ENCODE data around the gene RPE. TPM values are rescaled to one million over a fixed set of nuclear protein-coding genes. Genes with fewer than 3 reads are reported as not detected.

The RPE gene
- total RNA-seq, 2 experiments from 2014 or later, result 38.1 to 49.2 TPM

GRCh38 chr2:210009896-210010295, 7.5 kb downstream of the RPE start:
- POLR2A ChIA-PET, result no interaction called here

GRCh38 chr2:210020138-210020537, 17.7 kb downstream of the RPE start:
- no peak overlapping the region for H3K27ac Mint-ChIP-seq
- ChIA-PET POLR2A (no interaction called here), CTCF (no interaction called here)
- no peaks in the 10 kb centered on the region for H3K9me3 Mint-ChIP-seq
- no peaks in the 10 kb centered on the region for H3K27me3 Mint-ChIP-seq
- H3K4me3 Mint-ChIP-seq, result no peak overlapping the region
- peaks cover 4% of the 10 kb centered on the region for H3K4me1 Mint-ChIP-seq
- DNase-seq, result no peak
- peaks cover 51% of the 10 kb centered on the region for H3K36me3 Mint-ChIP-seq (ENCODE audit: low read depth)

More at GRCh38 chr2:210009896-210010295, 7.5 kb downstream of the RPE start:
- no peak overlapping the region for H3K4me3 Mint-ChIP-seq
- no peaks in the 10 kb centered on the region for H3K27me3 Mint-ChIP-seq
- DNase-seq, result no peak
- CTCF ChIA-PET, result no interaction called here
- H3K36me3 Mint-ChIP-seq (ENCODE audit: low read depth), result peaks cover 44% of the 10 kb centered on the region
- H3K27ac Mint-ChIP-seq, result no peak overlapping the region
- H3K4me1 Mint-ChIP-seq, result peaks cover 36% of the 10 kb centered on the region
- no peaks in the 10 kb centered on the region for H3K9me3 Mint-ChIP-seq

GRCh38 chr2:210022824-210023223, 20.4 kb downstream of the RPE start:
- H3K9me3 Mint-ChIP-seq, result no peaks in the 10 kb centered on the region
- no peaks in the 10 kb centered on the region for H3K4me1 Mint-ChIP-seq
- peaks cover 41% of the 10 kb centered on the region for H3K36me3 Mint-ChIP-seq (ENCODE audit: low read depth)
- POLR2A ChIA-PET, result no interaction called here
- H3K27me3 Mint-ChIP-seq, result no peaks in the 10 kb centered on the region
- no peak overlapping the region for H3K27ac Mint-ChIP-seq
- DNase-seq, result no peak
- H3K4me3 Mint-ChIP-seq, result no peak overlapping the region
- CTCF ChIA-PET, result no interaction called here

GRCh38 chr2:210027608-210028007, 25.2 kb downstream of the RPE start:
- Mint-ChIP-seq H3K27me3 (no peaks in the 10 kb centered on the region), H3K36me3 (ENCODE audit: low read depth) (peaks cover 33% of the 10 kb centered on the region), H3K4me3 (no peak overlapping the region), H3K27ac (no peak overlapping the region), H3K4me1 (no peaks in the 10 kb centered on the region), H3K9me3 (no peaks in the 10 kb centered on the region)
- POLR2A ChIA-PET, result no interaction called here
- DNase-seq, result no peak
- CTCF ChIA-PET, result no interaction called here

GRCh38 chr2:210028178-210028577, 25.7 kb downstream of the RPE start:
- Mint-ChIP-seq H3K36me3 (ENCODE audit: low read depth) (peaks cover 30% of the 10 kb centered on the region), H3K4me3 (no peak overlapping the region), H3K9me3 (no peaks in the 10 kb centered on the region), H3K4me1 (no peaks in the 10 kb centered on the region), H3K27ac (no peak overlapping the region), H3K27me3 (no peaks in the 10 kb centered on the region)
- no peak for DNase-seq
- POLR2A ChIA-PET, result no interaction called here
- CTCF ChIA-PET, result no interaction called here

- POLR2A ChIA-PET, result no interaction called here
- H3K9me3 Mint-ChIP-seq, result no peaks in the 10 kb centered on the region
- H3K4me3 Mint-ChIP-seq, result no peak overlapping the region
- CTCF ChIA-PET, result interaction anchor here (1.5 kb wide), 1 partner anchor 27 kb away, joined by 3 read pairs; no protein-coding TSS in a partner anchor
- no peaks in the 10 kb centered on the region for H3K4me1 Mint-ChIP-seq
- peaks cover 12% of the 10 kb centered on the region for H3K36me3 Mint-ChIP-seq (ENCODE audit: low read depth)
- DNase-seq, result no peak
- H3K27ac Mint-ChIP-seq, result no peak overlapping the region
- no peaks in the 10 kb centered on the region for H3K27me3 Mint-ChIP-seq
Measured at GRCh38 chr2:210034087-210034683, 31.7 kb downstream of the RPE start.

- CTCF ChIA-PET, result no interaction called here
- Mint-ChIP-seq H3K36me3 (ENCODE audit: low read depth) (peaks cover 12% of the 10 kb centered on the region), H3K4me1 (no peaks in the 10 kb centered on the region), H3K4me3 (no peak overlapping the region), H3K9me3 (no peaks in the 10 kb centered on the region), H3K27ac (no peak overlapping the region), H3K27me3 (no peaks in the 10 kb centered on the region)
- DNase-seq, result no peak
- POLR2A ChIA-PET, result no interaction called here
Measured at GRCh38 chr2:210035679-210036078, 33.2 kb downstream of the RPE start.

GRCh38 chr2:210038078-210038477, 35.6 kb downstream of the RPE start:
- ChIA-PET CTCF (no interaction called here), POLR2A (no interaction called here)
- Mint-ChIP-seq H3K36me3 (ENCODE audit: low read depth) (peaks cover 2% of the 10 kb centered on the region), H3K27ac (no peak overlapping the region), H3K4me1 (no peaks in the 10 kb centered on the region), H3K4me3 (no peak overlapping the region), H3K9me3 (no peaks in the 10 kb centered on the region), H3K27me3 (no peaks in the 10 kb centered on the region)
- no peak for DNase-seq

- H3K4me1 Mint-ChIP-seq, result no peaks in the 10 kb centered on the region
- peaks cover 17% of the 10 kb centered on the region for H3K36me3 Mint-ChIP-seq (ENCODE audit: low read depth)
- POLR2A ChIA-PET, result no interaction called here
- no peak for DNase-seq
- no peak overlapping the region for H3K27ac Mint-ChIP-seq
- CTCF ChIA-PET, result no interaction called here
- H3K9me3 Mint-ChIP-seq, result no peaks in the 10 kb centered on the region
- no peak overlapping the region for H3K4me3 Mint-ChIP-seq
- H3K27me3 Mint-ChIP-seq, result no peaks in the 10 kb centered on the region
Measured at GRCh38 chr2:210046851-210047500, 44.5 kb downstream of the RPE start.

- ChIA-PET POLR2A (no interaction called here), CTCF (interaction anchor here (0.7 kb wide), 1 partner anchor 30 kb away, joined by 3 read pairs; no protein-coding TSS in a partner anchor)
Measured at GRCh38 chr2:210049831-210050230, 47.4 kb downstream of the RPE start.

GRCh38 chr2:210050885-210051284, 48.4 kb downstream of the RPE start:
- no peaks in the 10 kb centered on the region for H3K27me3 Mint-ChIP-seq
- ChIA-PET POLR2A (no interaction called here), CTCF (no interaction called here)
- H3K36me3 Mint-ChIP-seq (ENCODE audit: low read depth), result peaks cover 19% of the 10 kb centered on the region
- no peaks in the 10 kb centered on the region for H3K4me1 Mint-ChIP-seq
- H3K9me3 Mint-ChIP-seq, result peaks cover 11% of the 10 kb centered on the region
- H3K27ac Mint-ChIP-seq, result no peak overlapping the region
- no peak for DNase-seq
- H3K4me3 Mint-ChIP-seq, result no peak overlapping the region

More at GRCh38 chr2:210049831-210050230, 47.4 kb downstream of the RPE start:
- Mint-ChIP-seq H3K9me3 (peaks cover 3% of the 10 kb centered on the region), H3K4me1 (no peaks in the 10 kb centered on the region), H3K27ac (no peak overlapping the region), H3K4me3 (no peak overlapping the region), H3K27me3 (no peaks in the 10 kb centered on the region), H3K36me3 (ENCODE audit: low read depth) (peaks cover 23% of the 10 kb centered on the region)
- DNase-seq, result no peak

- Mint-ChIP-seq H3K9me3 (peaks cover 16% of the 10 kb centered on the region), H3K4me1 (no peaks in the 10 kb centered on the region)
- CTCF ChIA-PET, result no interaction called here
Measured at GRCh38 chr2:210054696-210055095, 52.3 kb downstream of the RPE start.

GRCh38 chr2:210055825-210056224, 53.4 kb downstream of the RPE start:
- Mint-ChIP-seq H3K4me1 (no peaks in the 10 kb centered on the region), H3K27me3 (no peaks in the 10 kb centered on the region)

More at GRCh38 chr2:210054696-210055095, 52.3 kb downstream of the RPE start:
- H3K4me3 Mint-ChIP-seq, result no peak overlapping the region
- no peak overlapping the region for H3K27ac Mint-ChIP-seq
- DNase-seq, result no peak
- H3K27me3 Mint-ChIP-seq, result no peaks in the 10 kb centered on the region
- POLR2A ChIA-PET, result no interaction called here
- H3K36me3 Mint-ChIP-seq (ENCODE audit: low read depth), result peaks cover 6% of the 10 kb centered on the region

GRCh38 chr2:210063306-210063705, 60.9 kb downstream of the RPE start:
- Mint-ChIP-seq H3K4me3 (no peak overlapping the region), H3K27ac (no peak overlapping the region), H3K9me3 (no peaks in the 10 kb centered on the region), H3K4me1 (no peaks in the 10 kb centered on the region), H3K36me3 (ENCODE audit: low read depth) (no peaks in the 10 kb centered on the region), H3K27me3 (no peaks in the 10 kb centered on the region)
- ChIA-PET CTCF (no interaction called here), POLR2A (interaction anchor here (0.6 to 0.7 kb wide), 2 partner anchors 10 to 318 kb away, joined by 3 to 5 read pairs; no protein-coding TSS in a partner anchor)
- no peak for DNase-seq

More at GRCh38 chr2:210055825-210056224, 53.4 kb downstream of the RPE start:
- no peak overlapping the region for H3K27ac Mint-ChIP-seq
- no peak for DNase-seq
- peaks cover 16% of the 10 kb centered on the region for H3K9me3 Mint-ChIP-seq
- H3K4me3 Mint-ChIP-seq, result no peak overlapping the region
- H3K36me3 Mint-ChIP-seq (ENCODE audit: low read depth), result peaks cover 6% of the 10 kb centered on the region
- POLR2A ChIA-PET, result no interaction called here
- CTCF ChIA-PET, result no interaction called here
